Duodenal mucosa (tissue), 2 donors: ENCODE data around the gene MRGPRF.

Experiments used
- H3K27ac ChIP-seq: one replicate; pipeline ENCODE4 v1.7.0; 2013; ENCODE audit warnings: low read depth, low read length
- H3K27me3 ChIP-seq, 2 donors: one replicate each; pipeline ENCODE4 v1.7.0; 2013; ENCODE audit warnings: low read length in 2 of 2, control low read depth in 1 of 2; ENCODE audit not compliant: insufficient read depth in 2 of 2, control insufficient read depth in 1 of 2
- H3K36me3 ChIP-seq, 2 donors: one replicate each; pipeline ENCODE4 v1.7.0; 2013; ENCODE audit warnings: low read length in 2 of 2, control low read depth in 1 of 2; ENCODE audit not compliant: insufficient read depth in 2 of 2, control insufficient read depth in 1 of 2
- H3K4me1 ChIP-seq, 2 donors: one replicate each; pipeline ENCODE4 v1.7.0; 2013; ENCODE audit warnings: low read length in 2 of 2, control low read depth in 1 of 2; ENCODE audit not compliant: insufficient read depth in 2 of 2, control insufficient read depth in 1 of 2
- H3K4me3 ChIP-seq, 2 donors: one replicate each; pipeline ENCODE4 v1.7.0; 2013; ENCODE audit warnings: low read length in 2 of 2, low read depth in 1 of 2
- H3K9ac ChIP-seq, 2 donors: one replicate each; pipeline ENCODE4 v1.7.0; 2013; ENCODE audit warnings: low read length in 2 of 2, low read depth in 1 of 2
- H3K9me3 ChIP-seq, 2 donors: one replicate each; pipeline ENCODE4 v1.7.0; 2013; ENCODE audit warnings: low read length in 2 of 2, control low read depth in 1 of 2; ENCODE audit not compliant: control insufficient read depth in 1 of 2

The MRGPRF gene

GRCh38 chr11:69018924-69019323 lies 5.9 kb upstream of the MRGPRF start:
- Histone ChIP-seq H3K27ac (no peak overlapping the region), H3K4me3 (no peak overlapping the region), H3K36me3 (no peaks in the 10 kb centered on the region), H3K9ac (no peak overlapping the region), H3K27me3 (peaks cover 4% of the 10 kb centered on the region in 2 donors), H3K9me3 (no peaks in the 10 kb centered on the region), H3K4me1 (no peaks in the 10 kb centered on the region)

GRCh38 chr11:69017951-69018350 lies 4.9 kb upstream of the MRGPRF start:
- Histone ChIP-seq H3K27me3 (peaks cover 12 to 13% of the 10 kb centered on the region in 2 donors), H3K4me1 (no peaks in the 10 kb centered on the region), H3K27ac (no peak overlapping the region), H3K4me3 (no peak overlapping the region), H3K36me3 (no peaks in the 10 kb centered on the region), H3K9me3 (no peaks in the 10 kb centered on the region), H3K9ac (no peak overlapping the region)

GRCh38 chr11:69014898-69015549 lies 2.0 kb upstream of the MRGPRF start:
- no peak overlapping the region for H3K9ac ChIP-seq
- H3K27me3 ChIP-seq = peaks cover 20 to 28% of the 10 kb centered on the region in 2 donors
- H3K9me3 ChIP-seq = no peaks in the 10 kb centered on the region
- H3K36me3 ChIP-seq = no peaks in the 10 kb centered on the region
- H3K4me3 ChIP-seq = no peak overlapping the region
- H3K4me1 ChIP-seq = peaks cover 3 to 13% of the 10 kb centered on the region in 2 donors
- H3K27ac ChIP-seq = peak overlapping the region; percentile 68

GRCh38 chr11:69014084-69014851 lies 1.2 kb upstream of the MRGPRF start:
- peak overlapping the region; percentile 85 for H3K27ac ChIP-seq
- H3K36me3 ChIP-seq = no peaks in the 10 kb centered on the region
- H3K9ac ChIP-seq = no peak overlapping the region
- H3K4me1 ChIP-seq = peaks cover 5 to 14% of the 10 kb centered on the region in 2 donors
- H3K9me3 ChIP-seq = no peaks in the 10 kb centered on the region
- H3K27me3 ChIP-seq = peaks cover 20 to 28% of the 10 kb centered on the region in 2 donors
- no peak overlapping the region for H3K4me3 ChIP-seq

GRCh38 chr11:69012092-69013008 lies 696 bp downstream of the MRGPRF start:
- Histone ChIP-seq H3K27ac (peak overlapping the region; percentile 76), H3K27me3 (peaks cover 20 to 28% of the 10 kb centered on the region in 2 donors), H3K4me1 (peaks cover 24 to 32% of the 10 kb centered on the region in 2 donors), H3K4me3 (peak overlapping the region; percentile 41 to 53), H3K36me3 (no peaks in the 10 kb centered on the region), H3K9me3 (no peaks in the 10 kb centered on the region), H3K9ac (peak overlapping the region; percentile 41 to 47)

- Histone ChIP-seq H3K27me3 (peaks cover 20 to 28% of the 10 kb centered on the region in 2 donors), H3K9me3 (no peaks in the 10 kb centered on the region), H3K4me1 (peaks cover 25 to 32% of the 10 kb centered on the region in 2 donors), H3K4me3 (peak overlapping the region; percentile 41 to 57), H3K9ac (peak overlapping the region; percentile 25 to 41), H3K36me3 (no peaks in the 10 kb centered on the region), H3K27ac (peak overlapping the region; percentile 13)
Observed at GRCh38 chr11:69011624-69012091, 1.4 kb downstream of the MRGPRF start.

GRCh38 chr11:69010964-69011623 lies 2.0 kb downstream of the MRGPRF start:
- peaks cover 20 to 28% of the 10 kb centered on the region in 2 donors for H3K27me3 ChIP-seq
- peaks cover 25 to 32% of the 10 kb centered on the region in 2 donors for H3K4me1 ChIP-seq
- peak overlapping the region; percentile 44 to 46 for H3K9ac ChIP-seq
- H3K36me3 ChIP-seq = no peaks in the 10 kb centered on the region
- H3K9me3 ChIP-seq = no peaks in the 10 kb centered on the region
- H3K27ac ChIP-seq = peak overlapping the region; percentile 53
- peak overlapping the region; percentile 41 to 57 for H3K4me3 ChIP-seq

GRCh38 chr11:69010361-69010891 lies 2.6 kb downstream of the MRGPRF start:
- H3K9ac ChIP-seq = peak overlapping the region; percentile 44 to 46
- H3K36me3 ChIP-seq = no peaks in the 10 kb centered on the region
- H3K27me3 ChIP-seq = peaks cover 20 to 28% of the 10 kb centered on the region in 2 donors
- H3K9me3 ChIP-seq = no peaks in the 10 kb centered on the region
- peak overlapping the region; percentile 53 for H3K27ac ChIP-seq
- peaks cover 25 to 32% of the 10 kb centered on the region in 2 donors for H3K4me1 ChIP-seq
- peak overlapping the region; percentile 19 to 50 for H3K4me3 ChIP-seq
